HepG2 (cell line): ENCODE measurements around the gene PHYH. TPM values are rescaled to one million over a fixed set of nuclear protein-coding genes. Genes with fewer than 3 reads are reported as not detected.

Experiments used
- ATF3 ChIP-seq: sonication (generic); formaldehyde crosslinking; IDR thresholded peaks from 2 replicates; pipeline ENCODE4 v1.4.0; 2020; ENCODE audit warnings: missing genetic modification reagents
- CHCHD3 ChIP-seq: sonication (generic); formaldehyde crosslinking; IDR thresholded peaks from 2 replicates; pipeline ENCODE4 v1.8.0; 2022; ENCODE audit warnings: mild to moderate bottlenecking, missing genetic modification reagents, moderate library complexity
- E2F1 ChIP-seq: sonication (generic); formaldehyde crosslinking; IDR thresholded peaks from 2 replicates; pipeline ENCODE4 v1.5.0; 2020; ENCODE audit warnings: missing genetic modification reagents
- ERF ChIP-seq: IDR thresholded peaks from 2 replicates; pipeline ENCODE4 v1.6.1; 2018; ENCODE audit warnings: missing biosample characterization, missing genetic modification reagents
- JUNB ChIP-seq: sonication (generic); formaldehyde crosslinking; IDR thresholded peaks from 2 replicates; pipeline ENCODE4 v1.8.0; 2022; ENCODE audit warnings: missing genetic modification reagents, mild to moderate bottlenecking, borderline replicate concordance
- MEIS2 ChIP-seq: sonication (generic); formaldehyde crosslinking; IDR thresholded peaks from 2 replicates; pipeline ENCODE4 v1.9.0; 2021; ENCODE audit warnings: mild to moderate bottlenecking, missing genetic modification reagents
- NCOR1 ChIP-seq: fragments of 200-600 bp; sonication (generic); IDR thresholded peaks from 2 replicates; pipeline ENCODE4 v1.7.0; 2017; ENCODE audit warnings: antibody characterized with exemption, low read length, borderline replicate concordance
- NR2F1 ChIP-seq, 2 experiments: fragments of 450-650 bp in 1 of 2; formaldehyde crosslinking in 1 of 2; IDR thresholded peaks; 2 replicates each; pipeline versions ENCODE4 v1.5.0 to v1.6.1; 2016 to 2020; ENCODE audit warnings: mild to moderate bottlenecking in 1 of 2, missing compliant biosample characterization in 1 of 2, missing genetic modification reagents in 1 of 2, moderate library complexity in 1 of 2
- NR3C1 ChIP-seq: sonication (generic); formaldehyde crosslinking; IDR thresholded peaks from 2 replicates; pipeline ENCODE4 v1.4.0; 2020; ENCODE audit warnings: missing genetic modification reagents
- RFX1 ChIP-seq: fragments of 450-650 bp; IDR thresholded peaks from 2 replicates; pipeline ENCODE4 v1.6.1; 2017
- TEAD3 ChIP-seq: optimal IDR thresholded peaks from 2 replicates; pipeline ENCODE3; 2016; ENCODE audit warnings: borderline replicate concordance
- TMF1 ChIP-seq: sonication (generic); formaldehyde crosslinking; IDR thresholded peaks from 2 replicates; pipeline ENCODE4 v1.8.1; 2022; ENCODE audit warnings: low read depth, missing genetic modification reagents
- ZNF160 ChIP-seq: sonication (generic); formaldehyde crosslinking; IDR thresholded peaks from 2 replicates; pipeline ENCODE4 v1.8.0; 2022; ENCODE audit warnings: mild to moderate bottlenecking, inconsistent platforms, missing genetic modification reagents
- ZNF230 ChIP-seq: sonication (generic); formaldehyde crosslinking; IDR thresholded peaks from 2 replicates; pipeline ENCODE4 v1.4.0; 2020; ENCODE audit warnings: mild to moderate bottlenecking, missing genetic modification reagents
- ZNF256 ChIP-seq: sonication (generic); formaldehyde crosslinking; conservative IDR thresholded peaks from 2 replicates; pipeline ENCODE4 v1.4.0; 2020; ENCODE audit warnings: missing genetic modification reagents
- ZNF441 ChIP-seq: sonication (generic); formaldehyde crosslinking; IDR thresholded peaks from 2 replicates; pipeline ENCODE4 v1.7.0; 2021; ENCODE audit warnings: missing genetic modification reagents, borderline replicate concordance
- ZNF562 ChIP-seq: sonication (generic); formaldehyde crosslinking; IDR thresholded peaks from 2 replicates; pipeline ENCODE4 v1.8.0; 2022; ENCODE audit warnings: missing genetic modification reagents, borderline replicate concordance
- polyA plus RNA-seq, 8 experiments: library from polyadenylated mRNA; depleted of rRNA in 3 of 8; stranded (reverse) in 7 of 8; unstranded in 1 of 8; fragments of >200 nt; fragmentation: Illumina TruSeq in 4 of 8; extraction: Trizol in 4 of 8; gene quantifications; 2 replicates each; pipeline versions ENCODE4 v1.2.1 to v1.2.3, GENCODE V29; 2011 to 2016; ENCODE audit warnings: low read depth in 4 of 8, missing spikeins in 1 of 8, mixed read lengths in 1 of 8; ENCODE audit not compliant: insufficient read depth in 1 of 8
- total RNA-seq, 5 experiments: library from RNA; depleted of rRNA; stranded (reverse); fragments of >200 nt; fragmentation: Illumina TruSeq; extraction: Trizol; gene quantifications; 2 replicates each; pipeline ENCODE4 v1.2.3, GENCODE V29; 2016; ENCODE audit warnings: low read depth in 1 of 5
- TF ChIP-seq, protein P1 (sequence below): sonication (generic); formaldehyde crosslinking; conservative IDR thresholded peaks from 2 replicates; pipeline ENCODE4 v1.4.0; 2020; ENCODE audit warnings: missing genetic modification reagents
- TF ChIP-seq, protein P2 (sequence below): sonication (generic); formaldehyde crosslinking; IDR thresholded peaks from 2 replicates; pipeline ENCODE4 v1.4.0; 2020; ENCODE audit warnings: missing genetic modification reagents, borderline replicate concordance
- TF ChIP-seq, protein P3 (sequence below): sonication (generic); formaldehyde crosslinking; IDR thresholded peaks from 2 replicates; pipeline ENCODE4 v1.8.0; 2022; ENCODE audit warnings: missing genetic modification reagents, mild to moderate bottlenecking, moderate library complexity, borderline replicate concordance

Gene PHYH
- total and polyA plus RNA-seq, 2 of the 13 experiments (the other 11 are each of a cell fraction or from before 2014, with no cell fraction given), result 27.2 to 34.5 TPM

- TF ChIP-seq, protein P1, sequence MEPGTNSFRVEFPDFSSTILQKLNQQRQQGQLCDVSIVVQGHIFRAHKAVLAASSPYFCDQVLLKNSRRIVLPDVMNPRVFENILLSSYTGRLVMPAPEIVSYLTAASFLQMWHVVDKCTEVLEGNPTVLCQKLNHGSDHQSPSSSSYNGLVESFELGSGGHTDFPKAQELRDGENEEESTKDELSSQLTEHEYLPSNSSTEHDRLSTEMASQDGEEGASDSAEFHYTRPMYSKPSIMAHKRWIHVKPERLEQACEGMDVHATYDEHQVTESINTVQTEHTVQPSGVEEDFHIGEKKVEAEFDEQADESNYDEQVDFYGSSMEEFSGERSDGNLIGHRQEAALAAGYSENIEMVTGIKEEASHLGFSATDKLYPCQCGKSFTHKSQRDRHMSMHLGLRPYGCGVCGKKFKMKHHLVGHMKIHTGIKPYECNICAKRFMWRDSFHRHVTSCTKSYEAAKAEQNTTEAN, result no peak
- TF ChIP-seq ZNF441 (no peak), E2F1 (no peak), ZNF256 (CRISPR knock-in tag) (no peak), TMF1 (CRISPR knock-in tag) (no peak), TEAD3 (CRISPR knock-in tag) (no peak), RFX1 (no peak), CHCHD3 (no peak), ERF (CRISPR knock-in tag) (no peak), JUNB (CRISPR knock-in tag) (no peak), ATF3 (CRISPR knock-in tag) (no peak), NR3C1 (CRISPR knock-in tag) (no peak), ZNF562 (CRISPR knock-in tag) (no peak), ZNF230 (CRISPR knock-in tag) (no peak), MEIS2 (CRISPR knock-in tag) (no peak), NCOR1 (no peak), ZNF160 (CRISPR knock-in tag) (no peak), NR2F1 (CRISPR knock-in tag; IDR thresholded peaks at IDR 0.05) (no peak)
- TF ChIP-seq, protein P2, sequence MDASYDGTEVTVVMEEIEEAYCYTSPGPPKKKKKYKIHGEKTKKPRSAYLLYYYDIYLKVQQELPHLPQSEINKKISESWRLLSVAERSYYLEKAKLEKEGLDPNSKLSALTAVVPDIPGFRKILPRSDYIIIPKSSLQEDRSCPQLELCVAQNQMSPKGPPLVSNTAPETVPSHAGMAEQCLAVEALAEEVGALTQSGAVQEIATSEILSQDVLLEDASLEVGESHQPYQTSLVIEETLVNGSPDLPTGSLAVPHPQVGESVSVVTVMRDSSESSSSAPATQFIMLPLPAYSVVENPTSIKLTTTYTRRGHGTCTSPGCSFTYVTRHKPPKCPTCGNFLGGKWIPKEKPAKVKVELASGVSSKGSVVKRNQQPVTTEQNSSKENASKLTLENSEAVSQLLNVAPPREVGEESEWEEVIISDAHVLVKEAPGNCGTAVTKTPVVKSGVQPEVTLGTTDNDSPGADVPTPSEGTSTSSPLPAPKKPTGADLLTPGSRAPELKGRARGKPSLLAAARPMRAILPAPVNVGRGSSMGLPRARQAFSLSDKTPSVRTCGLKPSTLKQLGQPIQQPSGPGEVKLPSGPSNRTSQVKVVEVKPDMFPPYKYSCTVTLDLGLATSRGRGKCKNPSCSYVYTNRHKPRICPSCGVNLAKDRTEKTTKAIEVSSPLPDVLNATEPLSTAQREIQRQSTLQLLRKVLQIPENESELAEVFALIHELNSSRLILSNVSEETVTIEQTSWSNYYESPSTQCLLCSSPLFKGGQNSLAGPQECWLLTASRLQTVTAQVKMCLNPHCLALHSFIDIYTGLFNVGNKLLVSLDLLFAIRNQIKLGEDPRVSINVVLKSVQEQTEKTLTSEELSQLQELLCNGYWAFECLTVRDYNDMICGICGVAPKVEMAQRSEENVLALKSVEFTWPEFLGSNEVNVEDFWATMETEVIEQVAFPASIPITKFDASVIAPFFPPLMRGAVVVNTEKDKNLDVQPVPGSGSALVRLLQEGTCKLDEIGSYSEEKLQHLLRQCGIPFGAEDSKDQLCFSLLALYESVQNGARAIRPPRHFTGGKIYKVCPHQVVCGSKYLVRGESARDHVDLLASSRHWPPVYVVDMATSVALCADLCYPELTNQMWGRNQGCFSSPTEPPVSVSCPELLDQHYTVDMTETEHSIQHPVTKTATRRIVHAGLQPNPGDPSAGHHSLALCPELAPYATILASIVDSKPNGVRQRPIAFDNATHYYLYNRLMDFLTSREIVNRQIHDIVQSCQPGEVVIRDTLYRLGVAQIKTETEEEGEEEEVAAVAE (CRISPR knock-in tag), result no peak
- TF ChIP-seq, protein P3, sequence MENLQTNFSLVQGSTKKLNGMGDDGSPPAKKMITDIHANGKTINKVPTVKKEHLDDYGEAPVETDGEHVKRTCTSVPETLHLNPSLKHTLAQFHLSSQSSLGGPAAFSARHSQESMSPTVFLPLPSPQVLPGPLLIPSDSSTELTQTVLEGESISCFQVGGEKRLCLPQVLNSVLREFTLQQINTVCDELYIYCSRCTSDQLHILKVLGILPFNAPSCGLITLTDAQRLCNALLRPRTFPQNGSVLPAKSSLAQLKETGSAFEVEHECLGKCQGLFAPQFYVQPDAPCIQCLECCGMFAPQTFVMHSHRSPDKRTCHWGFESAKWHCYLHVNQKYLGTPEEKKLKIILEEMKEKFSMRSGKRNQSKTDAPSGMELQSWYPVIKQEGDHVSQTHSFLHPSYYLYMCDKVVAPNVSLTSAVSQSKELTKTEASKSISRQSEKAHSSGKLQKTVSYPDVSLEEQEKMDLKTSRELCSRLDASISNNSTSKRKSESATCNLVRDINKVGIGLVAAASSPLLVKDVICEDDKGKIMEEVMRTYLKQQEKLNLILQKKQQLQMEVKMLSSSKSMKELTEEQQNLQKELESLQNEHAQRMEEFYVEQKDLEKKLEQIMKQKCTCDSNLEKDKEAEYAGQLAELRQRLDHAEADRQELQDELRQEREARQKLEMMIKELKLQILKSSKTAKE (CRISPR knock-in tag), result no peak
Measured at GRCh38 chr10:13291821-13292773, 7.8 kb downstream of the PHYH start (continued).
